Stimulated activated CD4-positive, alpha-beta T cell treated with anti-CD3 and anti-CD28 coated beads, Interleukin-12 subunit alpha, Interleukin-12 subunit beta, amount 100 ng/mL, for 48 hours (primary cell): ENCODE results near the gene DCP2.

Experiments used
- DNase-seq, 3 donors: peaks; one replicate each; pipeline ENCODE4 v3.0.0-alpha.2; 2020; ENCODE audit warnings: low read depth in 2 of 3, low spot score in 1 of 3

The DCP2 gene

GRCh38 chr5:113042491-113043243 lies 66.1 kb downstream of the DCP2 start:
- DNase-seq = no peak

GRCh38 chr5:113043491-113043931 lies 66.9 kb downstream of the DCP2 start:
- peak in 1 of 3 donors; percentile 9 for DNase-seq

- no peak for DNase-seq
These were observed 68.3 kb downstream of the DCP2 start for GRCh38 chr5:113044776-113045465.

GRCh38 chr5:113047234-113047633 lies 70.6 kb downstream of the DCP2 start:
- no peak for DNase-seq

GRCh38 chr5:113047733-113048652 lies 71.4 kb downstream of the DCP2 start:
- no peak for DNase-seq

GRCh38 chr5:113048931-113049330 lies 72.3 kb downstream of the DCP2 start:
- no peak for DNase-seq

- peak; percentile 15 to 30 (median 16) for DNase-seq
These were observed 74.3 kb downstream of the DCP2 start for GRCh38 chr5:113050721-113051382.

GRCh38 chr5:113052041-113052795 lies 75.6 kb downstream of the DCP2 start:
- DNase-seq = no peak

GRCh38 chr5:113053511-113053995 lies 77.0 kb downstream of the DCP2 start:
- DNase-seq = no peak

- DNase-seq = no peak
These were observed 78.3 kb downstream of the DCP2 start for GRCh38 chr5:113054899-113055298.

- DNase-seq = no peak
These were observed 80.4 kb downstream of the DCP2 start for GRCh38 chr5:113056988-113057387.

- DNase-seq = no peak
These were observed 81.0 kb downstream of the DCP2 start for GRCh38 chr5:113057557-113057984.

GRCh38 chr5:113058269-113058668 lies 81.7 kb downstream of the DCP2 start:
- DNase-seq = no peak

GRCh38 chr5:113058706-113059226 lies 82.2 kb downstream of the DCP2 start:
- no peak for DNase-seq

- DNase-seq = no peak
These were observed 82.8 kb downstream of the DCP2 start for GRCh38 chr5:113059232-113060040.

GRCh38 chr5:113060408-113061025 lies 83.9 kb downstream of the DCP2 start:
- DNase-seq = no peak

GRCh38 chr5:113061846-113062780 lies 85.5 kb downstream of the DCP2 start:
- no peak for DNase-seq
